NK-92 treated with Interleukin-12 subunit alpha and Interleukin-12 subunit beta, amount 100 ng/mL, for 24 hours (cell line): ENCODE data around the gene IMPACT.

Source experiments
- DNase-seq: peaks from one replicate; lab custom pipeline; 2025; lab: John Stamatoyannopoulos, UW

The IMPACT gene

GRCh38 chr18:24426073-24426397, 435 bp upstream of the IMPACT start:
- DNase-seq = no peak

GRCh38 chr18:24427484-24427883, 1.0 kb downstream of the IMPACT start:
- DNase-seq = no peak

- no peak for DNase-seq
Measured at GRCh38 chr18:24428709-24429108, 2.2 kb downstream of the IMPACT start.

GRCh38 chr18:24429188-24429587, 2.7 kb downstream of the IMPACT start:
- DNase-seq = no peak

GRCh38 chr18:24432618-24433017, 6.1 kb downstream of the IMPACT start:
- DNase-seq = no peak

- no peak for DNase-seq
Measured at GRCh38 chr18:24436939-24437338, 10.5 kb downstream of the IMPACT start.

- no peak for DNase-seq
Measured at GRCh38 chr18:24443870-24444269, 17.4 kb downstream of the IMPACT start.

GRCh38 chr18:24446453-24446852, 20.0 kb downstream of the IMPACT start:
- DNase-seq = no peak

- no peak for DNase-seq
Measured at GRCh38 chr18:24446953-24447538, 20.6 kb downstream of the IMPACT start.

- no peak for DNase-seq
Measured at GRCh38 chr18:24447961-24448360, 21.5 kb downstream of the IMPACT start.

GRCh38 chr18:24456549-24456948, 30.1 kb downstream of the IMPACT start:
- DNase-seq = no peak

GRCh38 chr18:24459772-24460171, 33.3 kb downstream of the IMPACT start:
- no peak for DNase-seq

- DNase-seq = no peak
Measured at GRCh38 chr18:24460388-24460787, 33.9 kb downstream of the IMPACT start, which contains the start of gene HRH4. HRH4 (plus strand) TSS chr18:24460637; CDS start chr18:24460729, 92 bp downstream.

GRCh38 chr18:24461996-24462395, 35.5 kb downstream of the IMPACT start:
- no peak for DNase-seq

- DNase-seq = no peak
Measured at GRCh38 chr18:24462838-24463775, 36.6 kb downstream of the IMPACT start.

- DNase-seq = no peak
Measured at GRCh38 chr18:24465486-24465885, 39.0 kb downstream of the IMPACT start.

GRCh38 chr18:24466771-24467170, 40.3 kb downstream of the IMPACT start:
- no peak for DNase-seq

GRCh38 chr18:24470022-24470618, 43.6 kb downstream of the IMPACT start:
- no peak for DNase-seq

- DNase-seq = no peak
Measured at GRCh38 chr18:24470805-24471204, 44.3 kb downstream of the IMPACT start.

- DNase-seq = no peak
Measured at GRCh38 chr18:24472591-24472990, 46.1 kb downstream of the IMPACT start.

GRCh38 chr18:24474406-24474805, 47.9 kb downstream of the IMPACT start:
- no peak for DNase-seq

- no peak for DNase-seq
Measured at GRCh38 chr18:24475926-24476589, 49.6 kb downstream of the IMPACT start.

GRCh38 chr18:24479371-24479770, 52.9 kb downstream of the IMPACT start:
- DNase-seq = no peak
